Ishikawa (cell line): ENCODE measurements around the gene MMP24.

Experiments
- CEBPB ChIP-seq: IDR thresholded peaks from 2 replicates; pipeline ENCODE4 v1.6.1; 2012
- CREB1 ChIP-seq: IDR thresholded peaks from 2 replicates; pipeline ENCODE4 v1.6.1; 2012; ENCODE audit warnings: low read depth
- EGR1 ChIP-seq: IDR thresholded peaks from 2 replicates; pipeline ENCODE4 v1.6.1; 2012
- EP300 ChIP-seq: IDR thresholded peaks from 2 replicates; pipeline ENCODE4 v1.6.1; 2012; ENCODE audit warnings: borderline replicate concordance
- RAD21 ChIP-seq: IDR thresholded peaks from 2 replicates; pipeline ENCODE4 v1.6.1; 2012; ENCODE audit warnings: low read depth
- TAF1 ChIP-seq: IDR thresholded peaks from 2 replicates; pipeline ENCODE4 v1.6.1; 2012; ENCODE audit warnings: low read depth, mild to moderate bottlenecking
- YY1 ChIP-seq: IDR thresholded peaks from 2 replicates; pipeline ENCODE4 v1.6.1; 2012; ENCODE audit warnings: low read depth
- ZBTB7A ChIP-seq: IDR thresholded peaks from 2 replicates; pipeline ENCODE4 v1.6.1; 2012; ENCODE audit warnings: low read depth
- TF ChIP-seq, protein P1 (sequence below): IDR thresholded peaks from 2 replicates; pipeline ENCODE4 v1.6.1; 2012
- TF ChIP-seq, protein P2 (sequence below): IDR thresholded peaks from 2 replicates; pipeline ENCODE4 v1.6.1; 2012; ENCODE audit warnings: low read depth, mild to moderate bottlenecking

DNA sequence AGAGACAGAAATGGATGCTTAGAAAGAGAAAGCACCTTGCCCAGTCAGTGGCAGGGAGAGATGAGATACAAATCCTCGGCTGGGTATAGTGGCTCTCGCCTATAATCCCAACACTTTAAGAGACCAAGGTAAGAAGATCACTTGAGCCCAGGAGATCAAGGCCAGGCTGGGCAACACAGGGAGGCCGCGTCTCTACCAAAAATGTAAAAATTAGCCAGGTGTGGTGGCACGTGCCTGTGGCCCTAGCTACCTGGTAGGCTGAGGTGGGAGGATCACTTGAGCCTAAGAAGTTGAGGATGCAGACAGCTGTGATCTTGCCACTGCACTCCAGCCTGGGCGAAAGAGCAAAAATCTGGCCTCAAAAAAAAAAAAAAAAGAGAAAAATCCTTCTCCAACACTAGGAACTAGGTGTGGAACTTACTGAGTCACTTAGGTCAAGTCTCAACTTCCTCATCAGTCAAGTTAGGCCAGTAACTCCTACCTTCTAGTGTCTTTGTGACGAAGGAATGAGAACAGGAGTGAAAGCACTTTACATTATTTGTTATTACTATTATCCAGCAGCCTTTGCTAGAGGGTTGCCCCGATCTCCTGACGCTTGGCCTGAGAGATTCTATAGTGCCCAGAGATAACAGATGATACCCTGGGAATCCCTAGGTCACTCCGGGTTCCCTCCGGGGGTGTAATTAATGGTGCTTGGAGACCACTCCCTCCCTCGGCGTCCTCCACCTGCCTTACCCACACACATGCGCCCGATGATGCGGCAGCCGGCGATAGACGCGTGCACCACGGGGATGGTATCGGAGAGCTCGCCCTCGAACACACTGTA is 57.2 kb downstream of the MMP24 start:
- TF ChIP-seq TAF1, result no peak
- no peak for TF ChIP-seq EP300
- no peak for TF ChIP-seq CEBPB
- no peak for TF ChIP-seq YY1
- TF ChIP-seq, protein P1, sequence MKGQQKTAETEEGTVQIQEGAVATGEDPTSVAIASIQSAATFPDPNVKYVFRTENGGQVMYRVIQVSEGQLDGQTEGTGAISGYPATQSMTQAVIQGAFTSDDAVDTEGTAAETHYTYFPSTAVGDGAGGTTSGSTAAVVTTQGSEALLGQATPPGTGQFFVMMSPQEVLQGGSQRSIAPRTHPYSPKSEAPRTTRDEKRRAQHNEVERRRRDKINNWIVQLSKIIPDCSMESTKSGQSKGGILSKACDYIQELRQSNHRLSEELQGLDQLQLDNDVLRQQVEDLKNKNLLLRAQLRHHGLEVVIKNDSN, result no peak
- TF ChIP-seq ZBTB7A, result no peak
- TF ChIP-seq EGR1, result no peak
- TF ChIP-seq, protein P2, sequence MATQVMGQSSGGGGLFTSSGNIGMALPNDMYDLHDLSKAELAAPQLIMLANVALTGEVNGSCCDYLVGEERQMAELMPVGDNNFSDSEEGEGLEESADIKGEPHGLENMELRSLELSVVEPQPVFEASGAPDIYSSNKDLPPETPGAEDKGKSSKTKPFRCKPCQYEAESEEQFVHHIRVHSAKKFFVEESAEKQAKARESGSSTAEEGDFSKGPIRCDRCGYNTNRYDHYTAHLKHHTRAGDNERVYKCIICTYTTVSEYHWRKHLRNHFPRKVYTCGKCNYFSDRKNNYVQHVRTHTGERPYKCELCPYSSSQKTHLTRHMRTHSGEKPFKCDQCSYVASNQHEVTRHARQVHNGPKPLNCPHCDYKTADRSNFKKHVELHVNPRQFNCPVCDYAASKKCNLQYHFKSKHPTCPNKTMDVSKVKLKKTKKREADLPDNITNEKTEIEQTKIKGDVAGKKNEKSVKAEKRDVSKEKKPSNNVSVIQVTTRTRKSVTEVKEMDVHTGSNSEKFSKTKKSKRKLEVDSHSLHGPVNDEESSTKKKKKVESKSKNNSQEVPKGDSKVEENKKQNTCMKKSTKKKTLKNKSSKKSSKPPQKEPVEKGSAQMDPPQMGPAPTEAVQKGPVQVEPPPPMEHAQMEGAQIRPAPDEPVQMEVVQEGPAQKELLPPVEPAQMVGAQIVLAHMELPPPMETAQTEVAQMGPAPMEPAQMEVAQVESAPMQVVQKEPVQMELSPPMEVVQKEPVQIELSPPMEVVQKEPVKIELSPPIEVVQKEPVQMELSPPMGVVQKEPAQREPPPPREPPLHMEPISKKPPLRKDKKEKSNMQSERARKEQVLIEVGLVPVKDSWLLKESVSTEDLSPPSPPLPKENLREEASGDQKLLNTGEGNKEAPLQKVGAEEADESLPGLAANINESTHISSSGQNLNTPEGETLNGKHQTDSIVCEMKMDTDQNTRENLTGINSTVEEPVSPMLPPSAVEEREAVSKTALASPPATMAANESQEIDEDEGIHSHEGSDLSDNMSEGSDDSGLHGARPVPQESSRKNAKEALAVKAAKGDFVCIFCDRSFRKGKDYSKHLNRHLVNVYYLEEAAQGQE, result no peak
- no peak for TF ChIP-seq RAD21
- no peak for TF ChIP-seq CREB1
